LHCN-M2 (cell line): ENCODE measurements around the gene RDH16. TPM values are rescaled to one million over a fixed set of nuclear protein-coding genes. Genes with fewer than 3 reads are reported as not detected.
"Not testable (repeated sequence)": the region's sequence is repeated elsewhere in the genome, so short reads cannot be mapped to it uniquely, and the experiment has no call there.

Source experiments
- DNase-seq: peaks from one replicate; pipeline ENCODE4 v3.0.0-alpha.2; 2012; ENCODE audit warnings: low read depth
- total RNA-seq: library from RNA; depleted of rRNA; stranded (reverse); fragments of >200 nt; gene quantifications from 2 replicates; pipeline ENCODE4 v1.2.3, GENCODE V29; 2014

Gene RDH16
- total RNA-seq, 1 experiment from 2014 or later = not detected

DNA sequence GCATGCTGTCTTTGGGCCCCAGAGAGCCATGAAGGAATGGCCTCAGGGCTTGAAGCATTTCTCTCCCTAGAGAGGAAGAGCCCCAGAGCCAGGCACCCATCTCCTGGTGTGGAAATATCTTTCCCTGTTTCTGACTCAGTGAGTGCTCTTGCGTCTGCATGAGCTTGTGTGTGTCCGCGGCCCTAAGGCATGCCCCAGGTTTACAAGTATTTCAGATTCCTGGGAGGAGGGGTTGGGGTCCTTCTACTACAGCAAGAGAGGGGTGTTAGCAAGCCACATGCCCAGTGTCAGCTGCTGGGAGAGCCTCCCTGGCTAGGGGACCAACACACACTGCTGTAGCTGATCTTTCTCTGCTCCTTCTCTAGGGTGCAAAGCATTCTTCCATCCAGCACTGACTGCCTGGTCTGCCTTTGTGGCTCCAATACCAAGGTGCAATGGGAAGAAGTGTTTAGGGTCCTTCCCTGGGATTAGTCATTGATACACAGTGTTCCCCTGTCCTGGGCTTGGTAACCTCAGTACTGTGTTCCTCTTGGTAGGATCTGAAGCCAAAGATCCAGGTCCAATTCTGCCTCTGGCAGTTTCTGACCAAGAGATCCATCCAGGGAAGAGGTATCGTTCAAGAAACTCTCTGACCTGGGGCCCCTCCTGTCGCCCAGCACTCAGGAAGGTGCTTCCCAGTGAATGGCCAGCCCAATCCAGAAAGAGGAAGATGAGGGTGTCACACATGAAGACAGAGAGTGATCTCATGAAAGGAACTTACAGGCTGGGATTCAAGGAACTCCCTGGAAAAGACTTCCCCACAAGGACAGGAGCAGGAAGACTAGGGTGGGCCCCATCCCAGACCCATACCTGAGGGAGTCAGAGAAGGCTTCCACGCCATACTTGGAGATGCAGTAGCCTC is 3.1 kb downstream of the RDH16 start:
- DNase-seq = no peak

DNA sequence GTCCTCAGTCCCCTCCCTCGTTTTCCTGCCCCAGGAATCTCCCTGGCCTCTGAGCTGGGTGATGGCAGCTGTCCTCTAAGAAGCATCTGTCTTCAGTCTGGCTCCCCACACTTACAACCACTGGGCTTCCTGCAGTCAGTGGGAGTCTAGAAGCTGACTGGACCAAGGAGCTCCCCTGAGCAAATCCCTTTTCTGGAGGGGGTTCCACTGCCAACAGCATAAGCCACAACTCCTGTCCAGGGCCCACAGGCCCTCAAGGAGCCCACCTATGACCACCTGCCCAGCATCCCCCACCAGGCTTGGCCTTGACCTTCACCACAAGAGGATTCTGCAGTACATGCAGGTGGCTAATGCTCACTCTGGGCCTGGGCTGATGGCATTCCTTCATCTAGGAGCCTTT is 4.1 kb downstream of the RDH16 start:
- no peak for DNase-seq

- no peak for DNase-seq
Measured at GRCh38 chr12:56951582-56952339, 5.6 kb downstream of the RDH16 start.

DNA sequence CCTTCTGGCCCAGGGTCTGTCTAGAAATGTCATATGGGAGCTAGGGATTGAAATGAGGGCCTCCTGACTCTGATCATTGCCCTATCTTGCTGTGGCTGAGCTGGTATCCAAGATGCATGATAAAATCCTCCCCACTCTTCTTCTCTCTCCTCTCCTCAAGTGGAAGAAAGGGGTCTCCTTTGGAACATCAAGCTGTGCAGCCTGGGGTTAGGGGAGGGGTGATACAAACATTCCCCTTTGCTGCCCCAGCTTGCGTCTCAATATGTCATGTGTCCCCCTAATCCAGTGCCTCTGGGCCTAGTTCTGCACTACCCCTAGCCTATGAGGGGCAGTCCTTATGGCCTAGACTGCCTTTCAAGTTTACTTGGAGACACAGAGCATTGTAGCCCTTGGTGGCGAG is 8.5 kb downstream of the RDH16 start:
- DNase-seq = no peak

GRCh38 chr12:56948457-56948777 is 9.0 kb downstream of the RDH16 start:
- no peak for DNase-seq

GRCh38 chr12:56947633-56948456 is 9.6 kb downstream of the RDH16 start:
- peak; percentile 11 for DNase-seq

GRCh38 chr12:56943878-56944277 is 13.5 kb downstream of the RDH16 start:
- no peak for DNase-seq

- DNase-seq = not testable (repeated sequence)
Measured at GRCh38 chr12:56943374-56943773, 14.0 kb downstream of the RDH16 start.

DNA sequence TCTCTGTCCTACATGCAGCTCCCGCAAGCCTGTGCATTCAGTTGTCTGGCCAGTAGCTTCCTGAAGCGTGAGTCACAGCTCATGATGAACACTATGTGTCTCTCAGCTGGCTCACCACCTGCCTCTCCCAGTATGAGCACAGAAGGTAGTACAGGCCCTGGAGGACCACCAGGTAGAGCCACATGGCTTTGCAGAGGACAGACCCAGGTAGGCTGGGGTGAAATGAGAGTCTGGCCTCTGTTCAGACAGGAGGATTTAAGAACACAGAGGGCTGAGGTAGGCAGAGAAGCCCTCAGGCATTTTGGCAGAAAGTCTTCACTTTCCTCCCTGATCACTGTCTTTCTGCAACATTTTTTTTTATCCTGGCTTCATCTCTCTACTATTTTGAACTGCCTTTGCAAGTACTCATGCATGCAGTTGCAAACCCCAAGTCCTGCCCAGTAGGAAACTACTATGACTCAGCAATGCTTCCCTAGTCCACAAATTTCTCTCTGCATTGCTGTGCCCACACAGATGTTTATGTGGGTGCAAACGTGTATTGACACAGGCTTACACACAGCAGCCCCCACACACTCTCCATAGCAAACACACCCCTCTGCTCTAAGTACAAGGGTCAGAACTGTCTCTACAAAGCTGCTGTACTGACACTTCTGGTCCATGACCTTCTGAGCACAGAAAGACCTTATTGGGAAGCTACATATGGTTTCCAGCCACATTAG is 15.9 kb downstream of the RDH16 start:
- peak; percentile 67 for DNase-seq

DNA sequence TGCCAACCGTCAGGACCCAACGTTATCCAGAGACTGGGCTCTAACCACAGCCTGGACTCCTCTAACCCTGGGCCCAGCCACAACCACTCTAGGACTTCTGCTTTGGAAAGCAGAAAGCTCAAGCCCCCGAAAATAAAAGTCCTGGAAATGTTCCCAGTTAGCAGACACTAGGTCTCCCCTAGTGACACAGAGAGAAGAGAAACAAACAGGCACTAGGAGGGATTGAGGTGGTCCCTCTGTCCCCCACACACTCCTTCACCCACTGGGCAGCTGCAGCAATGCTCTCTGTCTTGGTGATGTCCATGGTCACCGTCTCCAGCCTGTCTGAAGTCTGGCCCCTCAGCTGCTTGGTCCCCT is 16.5 kb downstream of the RDH16 start:
- not testable (repeated sequence) for DNase-seq

- DNase-seq = no peak
Measured at GRCh38 chr12:56935752-56936151, 21.7 kb downstream of the RDH16 start.

GRCh38 chr12:56935157-56935556 is 22.3 kb downstream of the RDH16 start:
- no peak for DNase-seq

- no peak for DNase-seq
Measured at GRCh38 chr12:56933826-56934625, 23.4 kb downstream of the RDH16 start, which contains the start of gene SDR9C7. TSS of gene SDR9C7 (minus strand) at chr12:56934408. CDS start at chr12:56934261, 147 bp downstream.

DNA sequence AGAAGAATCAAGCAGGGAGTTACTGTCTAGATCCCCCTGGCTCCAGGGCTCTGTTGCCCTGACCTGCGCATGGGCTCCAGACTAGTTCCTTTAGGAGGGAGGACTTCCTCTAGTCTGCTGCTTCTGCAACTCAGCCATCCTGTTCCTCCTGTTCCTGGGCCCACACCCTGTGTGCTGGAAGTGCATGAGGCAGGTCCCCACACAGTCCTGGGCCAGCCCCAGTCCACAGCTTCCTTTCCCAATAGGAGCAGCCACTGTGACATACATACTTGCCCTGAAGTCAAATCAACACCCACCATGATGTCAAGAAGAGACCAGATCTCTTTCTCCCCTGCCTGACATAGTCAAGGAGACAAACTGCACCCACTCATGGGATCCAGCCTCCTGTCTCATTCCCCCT is 24.5 kb downstream of the RDH16 start:
- no peak for DNase-seq

DNA sequence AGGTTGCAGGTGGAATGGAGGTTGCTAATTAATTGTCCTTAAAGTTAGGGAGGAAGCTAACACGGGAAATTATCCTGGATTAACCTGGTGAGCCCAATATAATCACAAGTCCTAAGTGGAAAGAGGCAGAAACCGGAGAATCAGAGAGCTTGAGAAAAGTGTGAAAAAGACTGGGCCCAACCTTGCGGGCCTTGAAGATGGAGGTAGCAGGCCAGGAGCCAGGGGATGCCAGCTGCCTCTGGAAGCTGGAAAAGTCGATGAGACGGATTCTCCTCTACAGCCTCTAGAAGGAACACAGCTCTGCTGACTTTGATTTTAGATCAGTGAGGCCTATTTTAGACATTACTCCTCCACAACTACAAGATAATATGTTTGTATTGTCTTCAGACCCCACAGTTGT is 25.3 kb downstream of the RDH16 start:
- DNase-seq = no peak

- peak; percentile 56 for DNase-seq
Measured at GRCh38 chr12:56931474-56931978, 25.9 kb downstream of the RDH16 start.

DNA sequence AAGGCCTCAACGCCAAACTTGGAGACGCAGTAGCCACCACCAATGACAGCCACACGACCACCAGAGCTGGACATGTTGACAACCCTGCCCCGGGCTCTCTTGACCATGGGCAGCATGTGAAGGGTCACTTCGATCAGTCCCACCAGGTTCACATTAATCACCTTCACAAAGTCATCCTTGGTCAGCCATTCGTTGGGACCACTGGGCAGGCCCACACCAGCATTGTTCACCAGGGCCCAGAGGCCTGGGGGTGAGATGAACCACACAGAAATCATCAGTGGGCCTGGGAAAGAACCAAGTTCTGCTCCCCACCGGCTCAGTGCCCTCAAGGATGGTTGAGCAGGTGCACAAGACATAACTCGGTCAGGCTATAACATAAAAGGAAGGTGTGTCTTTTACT is 27.2 kb downstream of the RDH16 start:
- no peak for DNase-seq

GRCh38 chr12:56929780-56930179 is 27.6 kb downstream of the RDH16 start:
- no peak for DNase-seq

DNA sequence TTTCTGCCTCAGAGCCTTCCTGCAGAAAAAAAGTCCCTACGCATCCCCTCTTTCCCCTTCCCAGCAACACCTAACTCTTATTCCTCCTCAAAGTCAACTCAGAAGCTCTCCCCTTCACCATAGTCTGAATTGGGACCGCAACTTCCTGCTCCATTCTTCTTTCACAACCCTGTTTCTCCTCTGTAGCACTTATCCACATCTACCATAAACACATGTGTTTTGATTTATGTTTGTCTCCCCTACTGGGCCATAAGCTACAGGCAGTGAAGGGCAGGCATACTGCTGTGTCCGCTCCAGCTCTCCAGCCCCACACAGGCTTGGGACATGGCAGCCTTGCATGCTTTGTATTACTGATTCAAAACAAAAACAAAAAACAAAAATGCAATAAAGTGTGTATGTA is 29.1 kb downstream of the RDH16 start:
- no peak for DNase-seq

DNA sequence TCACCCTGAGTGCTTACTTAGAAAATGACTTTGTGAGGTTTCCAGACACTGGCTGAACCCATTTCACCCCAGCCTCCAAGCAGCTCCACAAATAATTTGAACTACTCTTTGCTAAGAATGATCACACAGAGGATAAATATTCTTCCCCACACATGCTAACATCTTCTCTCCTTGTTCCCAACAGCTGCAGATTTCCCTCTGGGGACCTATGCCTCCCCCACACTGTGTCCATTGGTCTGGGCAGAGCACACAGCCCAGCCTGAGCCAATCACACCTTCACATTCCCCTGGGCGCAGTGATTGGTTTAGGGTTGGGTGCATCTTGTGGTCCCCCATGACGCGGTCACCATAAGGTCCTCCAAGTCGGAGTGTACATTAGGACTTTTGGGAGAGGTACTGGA is 30.1 kb downstream of the RDH16 start:
- peak; percentile 53 for DNase-seq
